CD4-positive, alpha-beta T cell treated with Interleukin-6 for 4 hours (primary cell): ENCODE measurements around the gene PSMG4.

Experiments
- DNase-seq: peaks from one replicate; pipeline ENCODE4 v3.0.0-alpha.2; 2020; ENCODE audit warnings: mixed read lengths

The PSMG4 gene

DNA sequence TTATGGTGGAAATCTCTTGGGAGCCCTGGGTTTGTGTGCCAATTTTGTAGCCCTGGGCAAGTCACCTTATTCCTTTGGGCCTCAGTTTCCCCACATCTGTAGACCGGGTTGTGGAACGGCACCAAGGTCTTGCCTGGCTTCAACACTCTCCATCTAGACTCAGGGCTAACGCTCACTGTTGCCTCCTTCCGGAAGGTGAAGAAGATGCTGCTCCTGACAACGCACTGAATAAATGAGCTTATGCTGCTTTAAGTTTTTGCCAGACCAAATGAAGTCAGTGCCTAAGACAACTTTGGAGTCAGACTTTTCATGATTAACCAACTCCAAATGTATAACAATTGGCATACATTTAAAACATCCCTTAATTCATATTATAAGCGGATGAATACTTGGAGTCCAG lies 53.1 kb downstream of the PSMG4 start:
- DNase-seq, result no peak

DNA sequence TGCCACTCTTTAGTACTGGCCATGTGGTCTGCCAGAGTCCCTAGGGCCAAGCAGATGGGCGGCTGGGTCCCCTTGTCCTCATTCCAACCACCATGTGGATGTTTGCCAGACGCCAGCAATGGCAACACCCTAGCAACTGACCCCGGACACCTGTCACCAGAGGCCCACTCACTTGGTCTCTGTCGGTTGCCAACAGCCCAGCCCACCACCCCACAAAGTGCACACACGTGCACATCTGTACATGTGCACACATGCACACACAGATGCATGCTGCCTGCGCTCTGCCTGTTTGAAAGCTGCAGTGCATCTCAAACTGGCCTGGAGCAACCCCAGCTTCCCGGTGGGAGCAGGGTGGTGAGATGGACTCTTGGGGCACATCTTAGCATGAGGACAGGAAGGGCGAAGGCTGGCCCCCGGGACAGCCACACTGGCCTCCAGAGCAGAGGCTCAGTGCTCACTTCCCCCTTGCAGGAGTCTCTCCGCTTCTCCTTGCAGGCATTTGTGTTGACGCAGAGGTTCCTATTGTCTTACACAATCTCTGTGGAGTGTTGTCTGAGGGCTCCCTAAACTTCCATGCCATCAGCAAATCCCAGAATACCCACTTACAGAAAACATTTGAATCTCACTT lies 54.0 kb downstream of the PSMG4 start:
- no peak for DNase-seq

DNA sequence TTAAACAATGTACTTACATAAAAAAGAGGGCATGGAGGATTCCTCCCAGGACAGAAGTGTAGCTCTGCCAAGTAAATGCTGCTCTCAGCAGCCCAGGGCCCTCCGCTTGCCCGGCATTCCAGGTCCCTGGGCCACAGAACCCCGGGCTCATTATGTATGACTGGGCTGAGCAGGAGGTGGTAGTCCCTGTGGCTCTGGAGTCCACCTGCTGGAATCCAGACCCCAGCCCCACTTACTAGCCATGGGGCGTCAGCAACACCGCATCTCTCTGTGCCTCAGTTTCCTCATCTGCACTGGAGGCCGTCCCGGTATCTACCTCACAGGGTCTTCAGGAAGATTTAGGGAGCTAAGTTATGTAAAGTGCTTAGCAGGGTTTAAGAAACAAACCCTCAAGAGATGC lies 55.4 kb downstream of the PSMG4 start:
- no peak for DNase-seq

DNA sequence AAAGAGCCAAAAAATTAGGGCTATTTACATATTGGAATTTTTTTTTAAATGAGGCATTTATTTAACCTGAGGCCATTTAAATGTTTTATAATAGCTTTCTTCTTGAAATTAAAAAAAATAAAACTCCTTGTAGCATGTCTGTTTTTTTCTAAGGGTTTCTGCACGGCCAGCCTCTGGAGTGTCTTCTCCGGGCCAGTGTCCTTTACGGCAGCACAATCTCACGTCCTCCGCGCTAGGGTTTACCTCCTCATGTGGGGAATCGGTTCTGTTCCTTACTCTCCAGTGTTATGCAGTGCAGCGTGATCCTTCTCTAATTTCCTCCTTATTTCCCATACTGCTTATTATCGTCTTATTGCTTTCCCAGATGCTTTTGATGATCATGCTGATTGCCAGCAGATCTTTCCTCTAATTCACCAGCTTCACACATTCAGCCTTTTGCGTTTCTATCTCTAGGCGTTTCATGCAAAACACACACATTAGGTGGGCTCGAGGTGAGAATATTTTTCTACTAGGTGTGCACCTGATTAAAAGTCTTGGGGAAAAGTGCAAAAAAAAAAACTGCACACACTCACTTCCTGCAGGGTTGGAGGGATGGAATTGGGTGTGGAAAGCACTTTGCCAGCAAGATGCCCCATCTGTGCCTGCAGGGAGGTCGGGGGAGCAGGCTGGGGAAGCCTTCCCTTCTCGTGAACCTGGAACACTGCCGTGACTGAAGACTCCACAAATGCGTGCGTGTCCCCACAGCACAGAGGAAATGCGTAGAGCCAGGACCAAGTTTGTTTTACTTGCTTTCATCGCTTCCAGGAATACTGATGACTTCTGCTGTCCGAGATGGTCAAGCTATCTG lies 56.1 kb downstream of the PSMG4 start:
- DNase-seq, result no peak

DNA sequence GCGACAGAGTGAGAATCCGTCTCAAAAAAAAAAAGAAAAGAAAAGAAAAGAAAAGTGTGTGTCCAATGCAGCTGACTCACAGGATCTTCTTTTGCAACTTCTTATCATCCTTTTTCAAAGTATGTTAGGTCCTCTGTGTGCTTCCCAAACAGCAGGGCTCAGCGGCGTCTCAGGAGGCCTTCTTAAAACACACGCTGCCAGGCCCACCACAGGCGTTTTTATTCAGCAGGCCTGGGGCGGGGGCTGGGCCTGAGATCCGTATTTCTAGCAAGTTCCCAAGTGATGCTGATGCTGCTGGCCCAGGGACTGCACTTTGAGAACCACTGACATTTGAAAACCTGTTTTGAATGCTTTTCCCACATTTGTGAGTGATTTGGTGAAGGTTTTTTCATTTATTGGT lies 57.1 kb downstream of the PSMG4 start:
- no peak for DNase-seq

DNA sequence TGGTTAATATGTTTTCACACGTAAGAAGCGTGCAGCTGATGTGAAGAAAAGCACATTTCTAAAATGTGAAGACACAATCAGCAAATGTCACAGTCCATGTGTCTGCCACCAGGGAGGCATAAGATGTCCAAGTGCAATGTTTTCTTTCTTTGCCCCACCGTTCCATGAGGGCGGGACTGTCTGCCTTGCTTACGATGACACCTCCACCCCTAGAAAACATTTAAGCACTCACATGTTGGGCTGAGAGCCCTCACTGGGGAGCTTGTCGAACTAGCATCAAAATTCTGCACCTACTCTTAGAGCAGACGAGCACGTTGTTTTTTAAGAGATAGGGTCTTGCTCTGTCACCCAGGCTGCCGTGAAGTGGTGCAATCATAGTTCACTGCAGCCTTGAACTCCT lies 57.6 kb downstream of the PSMG4 start:
- DNase-seq, result no peak

DNA sequence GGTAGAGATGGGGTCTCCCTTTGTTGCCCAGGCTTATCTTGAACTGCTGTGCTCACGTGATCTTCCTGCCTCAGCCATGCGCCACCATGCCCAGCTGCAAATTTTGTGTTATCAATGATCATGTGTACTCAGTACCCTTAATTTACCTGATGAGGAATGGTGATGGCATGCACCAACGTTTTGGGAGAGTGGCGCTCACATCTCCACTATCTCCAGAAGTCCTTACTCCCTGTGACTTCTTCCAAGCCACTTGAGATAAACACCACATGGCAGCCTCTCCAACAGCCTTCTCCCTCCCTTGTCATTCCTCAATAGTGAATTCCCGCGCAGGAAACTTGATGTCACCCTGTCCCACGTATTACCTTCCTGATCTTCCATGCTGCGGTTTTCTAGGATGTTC lies 58.1 kb downstream of the PSMG4 start:
- DNase-seq, result no peak
